Gastrocnemius medialis (tissue), 4 donors: Measurements from ENCODE around the gene TCOF1.

Experiments
- POLR2A ChIP-seq, 2 donors: fragments of 450-650 bp; IDR thresholded peaks; one replicate each; pipeline ENCODE4 v1.6.1; 2017; ENCODE audit warnings: antibody characterized with exemption in 2 of 2, mild to moderate bottlenecking in 2 of 2, moderate library complexity in 2 of 2
- TF ChIP-seq, protein P1 (sequence below), 5 experiments: fragments of 450-650 bp in 3 of 5; fragments of 200-600 bp in 2 of 5; sonication (generic) in 2 of 5; IDR thresholded peaks in 4 of 5; conservative IDR thresholded peaks in 1 of 5; 1 replicate in 4 of 5; 2 replicates in 1 of 5; pipeline ENCODE4 v1.5.1; 2016 to 2019; ENCODE audit warnings: antibody characterized with exemption in 5 of 5, mild to moderate bottlenecking in 3 of 5, moderate library complexity in 3 of 5

DNA sequence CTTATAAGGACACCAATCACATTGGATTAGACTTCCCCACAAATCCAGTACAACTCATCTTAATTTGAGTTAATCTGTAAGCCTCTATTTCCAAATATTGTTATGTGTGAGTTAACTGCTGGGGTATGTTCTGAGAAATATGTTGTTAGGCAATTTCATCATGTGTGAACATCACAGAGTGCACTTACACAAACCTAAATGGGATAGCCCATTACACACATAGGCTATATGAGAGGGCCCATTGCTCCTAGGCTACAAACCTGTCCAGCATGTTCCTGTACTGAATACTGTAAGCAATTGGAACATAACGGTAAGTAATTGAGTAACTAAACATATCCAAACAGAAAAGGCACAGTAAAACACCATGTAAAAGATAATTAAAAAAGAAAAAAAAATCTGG lies 35.7 kb upstream of the TCOF1 start:
- TF ChIP-seq POLR2A (IDR thresholded peaks at IDR 0.05) = no peak
- TF ChIP-seq, protein P1, sequence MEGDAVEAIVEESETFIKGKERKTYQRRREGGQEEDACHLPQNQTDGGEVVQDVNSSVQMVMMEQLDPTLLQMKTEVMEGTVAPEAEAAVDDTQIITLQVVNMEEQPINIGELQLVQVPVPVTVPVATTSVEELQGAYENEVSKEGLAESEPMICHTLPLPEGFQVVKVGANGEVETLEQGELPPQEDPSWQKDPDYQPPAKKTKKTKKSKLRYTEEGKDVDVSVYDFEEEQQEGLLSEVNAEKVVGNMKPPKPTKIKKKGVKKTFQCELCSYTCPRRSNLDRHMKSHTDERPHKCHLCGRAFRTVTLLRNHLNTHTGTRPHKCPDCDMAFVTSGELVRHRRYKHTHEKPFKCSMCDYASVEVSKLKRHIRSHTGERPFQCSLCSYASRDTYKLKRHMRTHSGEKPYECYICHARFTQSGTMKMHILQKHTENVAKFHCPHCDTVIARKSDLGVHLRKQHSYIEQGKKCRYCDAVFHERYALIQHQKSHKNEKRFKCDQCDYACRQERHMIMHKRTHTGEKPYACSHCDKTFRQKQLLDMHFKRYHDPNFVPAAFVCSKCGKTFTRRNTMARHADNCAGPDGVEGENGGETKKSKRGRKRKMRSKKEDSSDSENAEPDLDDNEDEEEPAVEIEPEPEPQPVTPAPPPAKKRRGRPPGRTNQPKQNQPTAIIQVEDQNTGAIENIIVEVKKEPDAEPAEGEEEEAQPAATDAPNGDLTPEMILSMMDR (IDR thresholded peaks at IDR 0.05 in 4 of 5, conservative IDR thresholded peaks at IDR 0.05 in 1 of 5) = no peak
